Fibroblast of skin of scalp (primary cell): ENCODE measurements around the gene NCR3LG1.

Experiments
- DNase-seq: peaks from one replicate; pipeline ENCODE4 v3.0.0-alpha.2; 2013

Gene NCR3LG1

GRCh38 chr11:17394743-17395390 is 43.3 kb downstream of the NCR3LG1 start:
- no peak for DNase-seq

- DNase-seq = no peak
These were observed 44.0 kb downstream of the NCR3LG1 start for GRCh38 chr11:17395554-17395961.

GRCh38 chr11:17395978-17396377 is 44.4 kb downstream of the NCR3LG1 start:
- DNase-seq = no peak

- DNase-seq = no peak
These were observed 45.2 kb downstream of the NCR3LG1 start for GRCh38 chr11:17396598-17397310.

- no peak for DNase-seq
These were observed 45.9 kb downstream of the NCR3LG1 start for GRCh38 chr11:17397311-17398002.

GRCh38 chr11:17399236-17399635 is 47.6 kb downstream of the NCR3LG1 start:
- DNase-seq = no peak

GRCh38 chr11:17400048-17400775 is 48.6 kb downstream of the NCR3LG1 start:
- no peak for DNase-seq

- no peak for DNase-seq
These were observed 49.7 kb downstream of the NCR3LG1 start for GRCh38 chr11:17401316-17401715.

GRCh38 chr11:17401841-17402240 is 50.2 kb downstream of the NCR3LG1 start:
- DNase-seq = no peak

- no peak for DNase-seq
These were observed 50.9 kb downstream of the NCR3LG1 start for GRCh38 chr11:17402486-17402885.

- no peak for DNase-seq
These were observed 52.6 kb downstream of the NCR3LG1 start for GRCh38 chr11:17403980-17404759.

GRCh38 chr11:17405232-17406005 is 53.8 kb downstream of the NCR3LG1 start:
- DNase-seq = peak; percentile 9

- no peak for DNase-seq
These were observed 54.6 kb downstream of the NCR3LG1 start for GRCh38 chr11:17406082-17406817.

- no peak for DNase-seq
These were observed 55.2 kb downstream of the NCR3LG1 start for GRCh38 chr11:17406818-17407149.

GRCh38 chr11:17407575-17407974 is 56.0 kb downstream of the NCR3LG1 start:
- DNase-seq = no peak

GRCh38 chr11:17408026-17408425 is 56.4 kb downstream of the NCR3LG1 start:
- no peak for DNase-seq

GRCh38 chr11:17408641-17409040 is 57.0 kb downstream of the NCR3LG1 start:
- DNase-seq = no peak

GRCh38 chr11:17410606-17411379 is 59.2 kb downstream of the NCR3LG1 start:
- no peak for DNase-seq

GRCh38 chr11:17411418-17411817 is 59.8 kb downstream of the NCR3LG1 start:
- no peak for DNase-seq
